Central memory CD4-positive, alpha-beta T cell (primary cell): ENCODE measurements around the gene BCL7A.
"Not testable (repeated sequence)": the region's sequence is repeated elsewhere in the genome, so short reads cannot be mapped to it uniquely, and the experiment has no call there.

Experiments
- DNase-seq: peaks from one replicate; pipeline ENCODE4 v3.0.0; 2022

The BCL7A gene

DNA sequence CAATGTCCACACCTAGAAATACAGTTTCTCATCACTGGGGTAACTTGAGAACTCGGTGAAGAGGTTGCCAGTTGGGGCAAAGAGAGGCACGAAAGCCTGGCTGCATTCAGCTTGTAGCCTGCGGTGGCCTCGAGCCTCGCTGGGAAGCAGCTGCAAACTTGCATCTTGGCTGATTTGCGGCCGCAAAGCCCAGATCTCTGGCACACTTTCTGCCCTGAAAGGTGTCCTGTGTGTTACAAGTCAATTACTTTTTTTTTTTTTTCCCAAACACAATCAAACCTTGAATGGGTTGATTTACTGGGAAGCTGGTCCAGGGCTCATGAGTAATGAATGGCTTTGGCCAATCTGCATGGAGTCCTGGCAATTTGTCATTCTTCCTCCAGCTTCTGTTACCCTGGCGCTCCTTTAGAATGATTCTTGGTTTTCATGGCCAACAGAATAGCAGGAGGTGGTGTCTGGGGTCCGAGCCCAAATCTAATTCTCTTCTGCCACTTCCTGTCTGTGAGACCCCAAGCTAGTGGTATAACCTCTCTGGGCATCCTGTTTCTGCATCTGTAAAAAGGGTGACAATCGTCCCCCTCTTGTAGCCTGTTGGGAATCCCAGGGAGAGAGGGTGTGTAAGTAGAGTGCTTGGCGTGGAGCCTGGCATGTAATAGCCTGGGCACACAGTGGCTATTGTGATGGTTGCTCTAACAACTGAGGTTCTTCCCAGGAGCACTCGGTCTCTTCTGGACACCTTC lies 6.7 kb downstream of the BCL7A start:
- DNase-seq: no peak

- DNase-seq: no peak
Measured at GRCh38 chr12:122028905-122029560, 7.3 kb downstream of the BCL7A start.

DNA sequence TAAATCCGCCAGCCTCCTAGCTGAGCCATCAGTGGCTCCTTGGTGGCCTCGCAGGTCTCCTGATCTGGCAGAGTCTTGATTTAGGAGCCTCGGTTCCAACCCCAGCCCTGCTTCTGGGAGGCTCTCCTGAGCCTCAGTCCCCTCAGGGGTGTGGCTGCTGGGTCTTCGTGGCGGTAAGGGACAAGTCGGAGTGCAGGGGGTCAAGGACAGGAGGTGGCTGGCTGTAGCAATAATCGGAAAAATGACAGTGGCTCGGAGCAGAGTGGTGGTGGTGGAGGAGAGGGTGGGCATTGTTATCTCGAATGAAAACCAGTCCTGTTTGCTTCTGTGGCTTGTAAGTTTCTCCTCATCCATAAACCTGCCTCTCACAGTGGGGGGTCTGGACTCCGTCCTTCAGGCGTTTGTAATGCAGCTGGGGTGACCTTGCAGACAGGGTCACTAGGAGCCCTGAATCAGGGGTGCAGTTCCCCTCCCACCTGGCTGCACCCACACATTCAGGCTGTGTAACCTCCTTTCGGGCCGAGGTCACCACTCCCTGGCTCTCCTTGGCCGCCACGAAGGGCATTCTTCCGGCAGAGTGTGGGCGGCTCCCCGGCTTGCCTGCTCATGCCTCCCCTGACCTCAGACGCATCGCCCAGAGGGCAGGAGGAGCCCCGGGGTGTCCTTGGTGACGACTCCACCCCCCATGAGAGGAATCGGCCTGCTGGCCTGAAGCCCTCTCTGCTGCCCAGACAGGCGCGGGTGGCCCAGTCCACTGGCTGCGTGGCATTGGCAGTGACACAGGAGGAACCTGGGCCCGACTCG lies 8.1 kb downstream of the BCL7A start:
- no peak for DNase-seq

- DNase-seq: no peak
Measured at GRCh38 chr12:122030424-122031035, 8.8 kb downstream of the BCL7A start.

GRCh38 chr12:122031342-122032216 lies 9.9 kb downstream of the BCL7A start:
- DNase-seq: no peak

- DNase-seq: no peak
Measured at GRCh38 chr12:122032580-122032979, 10.9 kb downstream of the BCL7A start.

DNA sequence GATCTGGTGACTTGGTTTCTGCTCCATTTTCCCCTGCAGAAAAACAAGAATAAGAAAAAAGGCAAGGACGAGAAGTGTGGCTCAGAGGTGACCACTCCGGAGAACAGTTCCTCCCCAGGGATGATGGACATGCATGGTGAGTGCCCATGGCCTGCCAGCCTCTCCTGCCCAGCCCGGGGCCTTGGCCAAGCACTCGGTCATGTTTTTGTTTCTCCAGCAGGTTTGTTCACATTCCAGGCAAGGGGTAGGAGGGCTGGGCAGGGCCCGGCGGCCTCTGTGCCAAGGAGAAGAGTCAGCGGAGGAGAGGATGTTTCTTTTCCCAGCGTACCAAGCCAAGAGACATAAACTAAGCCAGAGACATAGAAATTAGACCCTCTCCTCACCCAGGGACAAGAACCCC lies 13.6 kb downstream of the BCL7A start:
- DNase-seq: no peak

- no peak for DNase-seq
Measured at GRCh38 chr12:122036153-122036552, 14.5 kb downstream of the BCL7A start.

DNA sequence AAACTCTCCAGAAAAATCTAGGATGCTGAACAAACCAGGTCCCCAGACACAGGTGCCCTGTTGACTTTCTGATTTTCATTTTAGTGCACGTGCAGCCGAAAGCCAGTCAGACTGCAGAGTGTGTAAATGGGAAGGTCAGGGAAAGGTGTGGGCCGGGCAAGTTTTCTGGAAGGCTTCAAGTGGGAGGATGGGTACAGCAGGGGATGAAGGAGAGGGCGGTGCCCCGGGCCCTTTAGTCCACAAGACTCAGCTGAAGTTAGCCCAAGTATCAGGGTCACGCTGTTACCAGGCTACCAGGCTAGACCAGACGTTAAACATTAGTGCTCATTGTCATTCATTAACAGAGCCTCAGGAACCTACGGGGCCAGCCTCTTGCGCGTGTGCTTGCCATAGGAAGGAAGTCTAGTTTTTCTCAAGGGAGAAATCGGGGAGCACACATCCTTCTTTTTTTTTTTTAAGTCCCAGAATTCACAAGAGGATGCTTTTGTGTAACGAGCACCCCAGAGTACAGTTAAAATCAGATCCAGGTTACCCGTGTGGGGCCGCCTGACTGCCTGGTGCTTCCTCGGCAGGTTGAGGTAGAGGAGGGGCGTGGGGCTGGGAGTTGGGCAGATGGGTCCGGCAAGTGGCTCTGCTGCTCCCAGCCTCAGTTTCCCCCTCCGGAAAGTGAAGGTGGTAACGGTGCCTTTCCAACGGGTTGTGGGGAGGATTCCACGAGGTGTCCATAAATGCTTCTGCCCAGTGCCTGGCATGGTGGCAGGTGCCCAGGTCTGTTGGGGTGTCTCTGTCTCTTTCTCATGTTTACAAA lies 19.1 kb downstream of the BCL7A start:
- no peak for DNase-seq

GRCh38 chr12:122041458-122041857 lies 19.8 kb downstream of the BCL7A start:
- DNase-seq: not testable (repeated sequence)

GRCh38 chr12:122042910-122043309 lies 21.2 kb downstream of the BCL7A start:
- DNase-seq: no peak

DNA sequence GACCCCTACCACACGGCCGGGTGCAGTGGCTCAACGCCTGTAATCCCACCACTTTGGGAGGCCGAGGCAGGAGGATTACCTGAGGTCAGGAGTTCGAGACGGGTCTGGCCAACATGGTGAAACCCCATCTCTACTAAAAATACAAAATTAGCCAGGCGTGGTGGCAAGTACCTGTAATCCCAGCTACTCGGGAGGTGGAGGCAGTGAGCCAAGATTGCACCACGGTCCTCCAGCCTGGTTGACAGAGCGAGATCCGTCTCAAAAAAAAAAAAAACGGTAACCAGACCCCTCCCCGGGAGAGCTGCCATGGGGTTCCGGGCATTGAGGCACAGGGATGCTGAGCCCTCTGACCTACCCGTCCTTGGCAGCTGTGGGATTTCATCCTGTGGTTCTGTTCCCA lies 21.8 kb downstream of the BCL7A start:
- no peak for DNase-seq

DNA sequence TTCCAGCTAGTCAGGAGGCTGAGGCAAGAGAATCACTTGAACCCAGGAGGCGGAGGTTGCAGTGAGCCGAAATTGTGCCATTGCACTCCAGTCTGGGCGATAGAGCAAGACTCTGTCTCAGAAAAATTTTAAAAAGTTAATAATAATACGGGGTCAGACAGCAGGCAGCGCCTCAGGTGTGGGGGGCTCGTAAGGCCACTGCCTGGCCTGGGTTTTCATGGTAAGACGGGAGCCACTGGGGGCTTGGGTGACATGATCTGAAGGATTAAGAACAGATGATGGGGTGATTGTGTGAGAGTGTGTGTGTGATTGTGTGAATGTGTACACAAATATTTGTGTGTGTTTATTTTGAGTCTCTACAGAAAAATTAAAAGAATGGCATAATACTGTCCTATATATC lies 23.6 kb downstream of the BCL7A start:
- DNase-seq: no peak

- DNase-seq: no peak
Measured at GRCh38 chr12:122046145-122046544, 24.5 kb downstream of the BCL7A start.

DNA sequence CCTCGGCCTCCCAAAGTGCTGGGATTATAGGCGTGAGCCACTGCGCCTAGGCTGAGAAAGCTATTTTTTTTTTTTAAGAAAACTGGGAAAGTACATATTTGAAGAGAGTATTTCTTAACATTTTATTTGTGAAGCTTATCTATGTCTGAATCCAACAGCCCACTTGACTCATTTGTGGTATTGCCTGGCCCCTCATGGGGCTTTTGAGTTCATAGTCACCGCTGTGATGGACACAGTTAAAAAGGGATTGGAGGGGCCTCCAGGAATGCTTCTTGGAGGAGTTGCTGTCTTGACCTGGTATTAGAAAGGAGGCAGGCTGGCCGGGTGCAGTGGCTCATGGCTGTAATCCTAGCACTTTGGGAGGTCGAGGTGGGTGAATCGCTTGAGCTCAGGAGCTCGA lies 26.5 kb downstream of the BCL7A start:
- no peak for DNase-seq

DNA sequence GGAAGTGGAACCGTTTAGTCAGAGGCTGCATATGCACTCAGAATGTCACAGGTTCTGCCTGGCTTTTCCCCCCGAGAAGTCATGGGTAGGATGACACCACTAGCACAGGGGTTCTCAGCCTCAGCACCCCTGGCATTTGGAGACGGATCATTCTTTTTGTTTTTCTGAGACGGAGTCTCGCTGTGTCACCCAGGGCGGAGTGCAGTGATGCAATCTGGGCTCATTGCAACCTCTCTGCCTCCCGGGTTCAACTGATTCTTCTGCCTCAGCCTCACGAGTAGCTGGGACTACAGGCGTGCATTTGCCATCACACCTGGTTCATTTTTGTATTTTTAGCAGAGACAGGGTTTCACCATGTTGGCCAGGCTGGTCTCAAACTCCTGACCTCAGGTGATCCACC lies 28.1 kb downstream of the BCL7A start:
- DNase-seq: no peak

DNA sequence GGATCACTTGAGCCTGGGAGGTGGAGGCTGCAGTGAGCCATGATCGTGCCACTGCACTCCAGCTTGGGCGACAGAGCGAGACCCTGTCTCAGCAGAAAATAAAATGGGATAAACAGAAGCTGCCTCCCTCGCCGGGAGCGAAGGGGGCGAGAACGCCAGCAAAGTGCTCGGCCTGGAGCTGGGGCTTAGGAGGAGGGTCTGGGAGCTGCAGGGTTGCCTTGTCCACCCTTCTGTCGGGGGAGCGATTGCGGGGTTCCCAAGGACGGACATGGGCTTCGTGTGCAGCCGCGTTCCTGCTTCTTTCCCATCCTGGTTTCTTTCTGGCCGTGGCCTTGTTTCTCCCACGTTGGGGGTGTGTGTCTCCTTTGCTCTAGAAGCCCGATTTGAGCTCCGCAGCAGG lies 29.0 kb downstream of the BCL7A start:
- DNase-seq: no peak

- DNase-seq: no peak
Measured at GRCh38 chr12:122051231-122051876, 29.7 kb downstream of the BCL7A start.

DNA sequence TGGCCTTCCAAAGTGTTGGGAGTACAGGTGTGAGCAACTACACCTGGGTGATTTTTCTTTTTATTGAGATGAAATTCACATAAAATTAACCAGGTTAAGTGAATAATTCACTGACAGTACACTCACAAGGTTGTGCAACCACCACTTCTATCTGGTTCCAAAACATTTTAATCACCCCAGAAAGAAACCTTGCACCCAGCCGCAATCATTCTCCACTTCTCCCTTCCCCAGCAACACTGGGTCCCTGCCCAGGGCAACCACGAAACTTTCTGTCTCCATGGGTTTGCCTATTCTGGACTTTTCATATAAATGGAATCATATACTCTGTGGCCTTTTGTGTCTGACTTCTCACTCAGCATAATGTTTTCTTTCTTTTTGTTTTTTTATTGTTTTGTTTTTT lies 30.6 kb downstream of the BCL7A start:
- no peak for DNase-seq

GRCh38 chr12:122054842-122055520 lies 33.3 kb downstream of the BCL7A start:
- DNase-seq: no peak
